ENCODE measurements around the gene NDUFB10. TPM values are rescaled to one million over a fixed set of nuclear protein-coding genes. Genes with fewer than 3 reads are reported as not detected.

The NDUFB10 gene
- 305 and 403 TPM in 2 replicates for total RNA-seq (2014; rRNA removed; shearing (Covaris generic))

GRCh38 chr16:1959269-1960039, at the start of gene NDUFB10:
NDUFB10 (plus strand) TSS chr16:1959538; CDS start chr16:1959625, 87 bp downstream.
- DNase-seq = peak; percentile 98
- Histone ChIP-seq H3K27me3 (ENCODE audit: control insufficient read depth, insufficient read depth, low read length) (no peaks in the 10 kb centered on the region), H3K36me3 (replicated peaks; ENCODE audit: control insufficient read depth, insufficient read depth, low read length) (peaks cover 23% of the 10 kb centered on the region), H3K4me3 (ENCODE audit: insufficient read depth, low read depth, low read length) (peak within 1 kb of the TSS; percentile 96)

- no peak overlapping the region for H3K4me3 ChIP-seq (ENCODE audit: insufficient read depth, low read depth, low read length)
- DNase-seq = peak; percentile 68
Observed at GRCh38 chr16:1909561-1910231, 49.6 kb upstream of the NDUFB10 start.

GRCh38 chr16:1911467-1912214, 47.7 kb upstream of the NDUFB10 start:
- DNase-seq = peak; percentile 62
- Histone ChIP-seq H3K27me3 (ENCODE audit: control insufficient read depth, insufficient read depth, low read length) (peaks cover 29% of the 10 kb centered on the region), H3K4me3 (ENCODE audit: insufficient read depth, low read depth, low read length) (no peak overlapping the region), H3K36me3 (replicated peaks; ENCODE audit: control insufficient read depth, insufficient read depth, low read length) (no peaks in the 10 kb centered on the region)

More at GRCh38 chr16:1909561-1910231, 49.6 kb upstream of the NDUFB10 start:
- peaks cover 12% of the 10 kb centered on the region for H3K27me3 ChIP-seq (ENCODE audit: control insufficient read depth, insufficient read depth, low read length)
- H3K36me3 ChIP-seq (replicated peaks; ENCODE audit: control insufficient read depth, insufficient read depth, low read length) = no peaks in the 10 kb centered on the region

GRCh38 chr16:1912215-1912543, 47.2 kb upstream of the NDUFB10 start:
- peaks cover 34% of the 10 kb centered on the region for H3K27me3 ChIP-seq (ENCODE audit: control insufficient read depth, insufficient read depth, low read length)
- H3K36me3 ChIP-seq (replicated peaks; ENCODE audit: control insufficient read depth, insufficient read depth, low read length) = no peaks in the 10 kb centered on the region
- H3K4me3 ChIP-seq (ENCODE audit: insufficient read depth, low read depth, low read length) = no peak overlapping the region
- DNase-seq = no peak

GRCh38 chr16:1913327-1914083, 45.8 kb upstream of the NDUFB10 start:
- DNase-seq = peak; percentile 66
- Histone ChIP-seq H3K36me3 (replicated peaks; ENCODE audit: control insufficient read depth, insufficient read depth, low read length) (no peaks in the 10 kb centered on the region), H3K4me3 (ENCODE audit: insufficient read depth, low read depth, low read length) (no peak overlapping the region), H3K27me3 (ENCODE audit: control insufficient read depth, insufficient read depth, low read length) (peaks cover 40% of the 10 kb centered on the region)

GRCh38 chr16:1914084-1914608, 45.2 kb upstream of the NDUFB10 start:
- Histone ChIP-seq H3K27me3 (ENCODE audit: control insufficient read depth, insufficient read depth, low read length) (peaks cover 46% of the 10 kb centered on the region), H3K36me3 (replicated peaks; ENCODE audit: control insufficient read depth, insufficient read depth, low read length) (no peaks in the 10 kb centered on the region), H3K4me3 (ENCODE audit: insufficient read depth, low read depth, low read length) (no peak overlapping the region)
- peak; percentile 67 for DNase-seq

- peaks cover 55% of the 10 kb centered on the region for H3K27me3 ChIP-seq (ENCODE audit: control insufficient read depth, insufficient read depth, low read length)
- H3K36me3 ChIP-seq (replicated peaks; ENCODE audit: control insufficient read depth, insufficient read depth, low read length) = no peaks in the 10 kb centered on the region
- H3K4me3 ChIP-seq (ENCODE audit: insufficient read depth, low read depth, low read length) = no peak overlapping the region
- no peak for DNase-seq
Observed at GRCh38 chr16:1914988-1915387, 44.4 kb upstream of the NDUFB10 start.

GRCh38 chr16:1915732-1916639, 43.4 kb upstream of the NDUFB10 start:
- Histone ChIP-seq H3K27me3 (ENCODE audit: control insufficient read depth, insufficient read depth, low read length) (peaks cover 64% of the 10 kb centered on the region), H3K36me3 (replicated peaks; ENCODE audit: control insufficient read depth, insufficient read depth, low read length) (no peaks in the 10 kb centered on the region), H3K4me3 (ENCODE audit: insufficient read depth, low read depth, low read length) (no peak overlapping the region)
- no peak for DNase-seq

- Histone ChIP-seq H3K27me3 (ENCODE audit: control insufficient read depth, insufficient read depth, low read length) (peaks cover 68% of the 10 kb centered on the region), H3K36me3 (replicated peaks; ENCODE audit: control insufficient read depth, insufficient read depth, low read length) (no peaks in the 10 kb centered on the region), H3K4me3 (ENCODE audit: insufficient read depth, low read depth, low read length) (peak overlapping the region; percentile 0; the same call in 1 of the 2 replicates)
- DNase-seq = peak; percentile 91
Observed at GRCh38 chr16:1916640-1916990, 42.7 kb upstream of the NDUFB10 start.

GRCh38 chr16:1917056-1917664, 42.2 kb upstream of the NDUFB10 start:
- peaks cover 69% of the 10 kb centered on the region for H3K27me3 ChIP-seq (ENCODE audit: control insufficient read depth, insufficient read depth, low read length)
- peak overlapping the region; percentile 23; the same call in 1 of the 2 replicates for H3K4me3 ChIP-seq (ENCODE audit: insufficient read depth, low read depth, low read length)
- H3K36me3 ChIP-seq (replicated peaks; ENCODE audit: control insufficient read depth, insufficient read depth, low read length) = no peaks in the 10 kb centered on the region
- DNase-seq = peak; percentile 62

- Histone ChIP-seq H3K36me3 (replicated peaks; ENCODE audit: control insufficient read depth, insufficient read depth, low read length) (no peaks in the 10 kb centered on the region), H3K4me3 (ENCODE audit: insufficient read depth, low read depth, low read length) (peak overlapping the region; percentile 23; the same call in 1 of the 2 replicates), H3K27me3 (ENCODE audit: control insufficient read depth, insufficient read depth, low read length) (peaks cover 76% of the 10 kb centered on the region)
- peak; percentile 74 for DNase-seq
Observed at GRCh38 chr16:1917665-1918350, 41.5 kb upstream of the NDUFB10 start.

All from H7 (cell line).